Kidney epithelial cell (primary cell): ENCODE results near the gene ZNF837. TPM values are rescaled to one million over a fixed set of nuclear protein-coding genes. Genes with fewer than 3 reads are reported as not detected.

Source experiments
- DNase-seq: peaks from one replicate; pipeline ENCODE4 v3.0.0-alpha.2; 2010; ENCODE audit warnings: low read depth
- H3K27me3 ChIP-seq: 2 replicates; pipeline ENCODE4 v1.6.0; 2011; ENCODE audit warnings: low read length; ENCODE audit not compliant: control insufficient read depth, insufficient read depth
- H3K36me3 ChIP-seq: 2 replicates; pipeline ENCODE4 v1.5.1; 2011; ENCODE audit warnings: low read length; ENCODE audit not compliant: control insufficient read depth, insufficient read depth
- H3K4me3 ChIP-seq: 2 replicates; pipeline ENCODE4 v1.5.1; 2011; ENCODE audit warnings: low read depth, mild to moderate bottlenecking, control low read depth, low read length
- total RNA-seq: library from RNA; depleted of rRNA; stranded (reverse); fragments of >200 nt; gene quantifications from 2 replicates; pipeline ENCODE4 v1.2.3, GENCODE V29; 2015
- TF ChIP-seq, protein P1 (sequence below): IDR thresholded peaks from 2 replicates; pipeline ENCODE4 v1.5.1; 2011; ENCODE audit warnings: mild to moderate bottlenecking, moderate library complexity, low read length, control low read depth, inconsistent platforms; ENCODE audit not compliant: insufficient read depth, poor library complexity, severe bottlenecking

Gene ZNF837
- total RNA-seq, 1 donor from 2014 or later = 4.3 TPM

DNA sequence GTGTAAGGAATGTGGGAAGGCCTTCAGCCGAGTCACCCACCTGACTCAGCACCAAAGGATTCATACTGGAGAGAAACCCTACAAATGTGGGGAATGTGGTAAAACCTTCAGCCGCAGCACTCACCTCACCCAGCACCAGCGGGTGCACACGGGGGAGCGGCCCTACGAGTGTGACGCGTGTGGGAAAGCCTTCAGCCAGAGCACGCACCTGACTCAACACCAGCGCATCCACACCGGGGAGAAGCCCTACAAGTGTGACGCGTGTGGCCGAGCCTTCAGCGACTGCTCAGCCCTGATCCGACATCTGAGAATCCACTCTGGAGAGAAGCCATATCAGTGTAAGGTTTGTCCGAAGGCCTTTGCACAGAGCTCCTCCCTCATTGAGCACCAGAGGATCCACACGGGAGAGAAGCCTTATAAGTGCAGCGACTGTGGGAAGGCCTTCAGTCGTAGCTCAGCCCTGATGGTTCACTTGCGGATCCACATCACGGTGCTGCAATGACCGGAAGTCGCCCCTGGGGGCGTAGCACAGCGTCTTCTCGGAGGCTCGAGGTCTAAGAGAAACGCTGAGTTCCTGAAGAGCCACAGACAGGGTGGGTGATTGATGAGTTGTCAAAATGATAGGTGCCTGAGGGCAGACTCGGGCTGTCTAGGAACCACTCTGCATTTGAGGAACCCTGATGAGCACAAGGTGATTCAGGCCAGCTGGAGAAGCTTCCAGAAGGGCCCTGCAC is 41.8 kb downstream of the ZNF837 start:
- DNase-seq = no peak
- Histone ChIP-seq H3K4me3 (no peak overlapping the region), H3K27me3 (no peaks in the 10 kb centered on the region), H3K36me3 (peaks cover 2% of the 10 kb centered on the region)
- TF ChIP-seq, protein P1, sequence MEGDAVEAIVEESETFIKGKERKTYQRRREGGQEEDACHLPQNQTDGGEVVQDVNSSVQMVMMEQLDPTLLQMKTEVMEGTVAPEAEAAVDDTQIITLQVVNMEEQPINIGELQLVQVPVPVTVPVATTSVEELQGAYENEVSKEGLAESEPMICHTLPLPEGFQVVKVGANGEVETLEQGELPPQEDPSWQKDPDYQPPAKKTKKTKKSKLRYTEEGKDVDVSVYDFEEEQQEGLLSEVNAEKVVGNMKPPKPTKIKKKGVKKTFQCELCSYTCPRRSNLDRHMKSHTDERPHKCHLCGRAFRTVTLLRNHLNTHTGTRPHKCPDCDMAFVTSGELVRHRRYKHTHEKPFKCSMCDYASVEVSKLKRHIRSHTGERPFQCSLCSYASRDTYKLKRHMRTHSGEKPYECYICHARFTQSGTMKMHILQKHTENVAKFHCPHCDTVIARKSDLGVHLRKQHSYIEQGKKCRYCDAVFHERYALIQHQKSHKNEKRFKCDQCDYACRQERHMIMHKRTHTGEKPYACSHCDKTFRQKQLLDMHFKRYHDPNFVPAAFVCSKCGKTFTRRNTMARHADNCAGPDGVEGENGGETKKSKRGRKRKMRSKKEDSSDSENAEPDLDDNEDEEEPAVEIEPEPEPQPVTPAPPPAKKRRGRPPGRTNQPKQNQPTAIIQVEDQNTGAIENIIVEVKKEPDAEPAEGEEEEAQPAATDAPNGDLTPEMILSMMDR = no peak

DNA sequence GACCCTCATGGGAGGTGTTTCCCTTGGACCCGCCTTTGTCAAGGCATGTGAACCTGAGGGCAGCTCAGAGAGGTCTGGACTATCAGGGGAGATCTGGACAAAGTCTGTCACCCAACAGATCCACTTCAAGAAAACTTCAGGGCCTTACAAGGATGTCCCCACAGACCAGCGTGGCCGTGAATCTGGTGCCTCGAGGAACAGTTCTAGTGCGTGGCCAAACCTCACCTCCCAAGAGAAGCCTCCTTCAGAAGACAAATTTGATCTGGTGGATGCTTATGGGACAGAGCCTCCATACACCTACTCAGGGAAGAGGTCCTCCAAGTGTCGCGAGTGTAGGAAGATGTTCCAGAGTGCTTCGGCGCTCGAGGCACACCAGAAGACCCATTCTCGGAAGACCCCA is 42.5 kb downstream of the ZNF837 start:
- Histone ChIP-seq H3K4me3 (no peak overlapping the region), H3K36me3 (peaks cover 2% of the 10 kb centered on the region), H3K27me3 (no peaks in the 10 kb centered on the region)
- DNase-seq = no peak
- TF ChIP-seq, protein P1 = no peak

DNA sequence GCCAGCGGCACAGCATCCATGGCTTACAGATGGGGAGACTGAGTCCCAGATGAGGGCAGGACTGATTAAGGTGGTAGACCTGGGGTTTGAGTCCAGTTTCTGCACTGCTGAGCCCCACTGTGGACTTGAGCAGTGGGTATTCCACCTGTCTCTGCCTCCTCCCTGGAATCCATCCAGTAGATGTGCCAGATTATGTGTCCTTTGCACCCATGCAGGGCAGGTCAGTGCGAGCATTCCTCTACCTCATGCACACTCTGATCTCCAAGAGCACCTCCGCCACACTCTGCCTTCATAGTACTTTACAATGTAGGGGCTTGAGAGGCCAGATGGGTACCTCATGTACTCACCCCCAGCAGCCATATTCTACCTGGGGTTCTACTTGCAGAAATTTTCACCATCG is 44.0 kb downstream of the ZNF837 start:
- TF ChIP-seq, protein P1 = no peak
- Histone ChIP-seq H3K36me3 (peaks cover 2% of the 10 kb centered on the region), H3K4me3 (no peak overlapping the region), H3K27me3 (no peaks in the 10 kb centered on the region)
- no peak for DNase-seq

DNA sequence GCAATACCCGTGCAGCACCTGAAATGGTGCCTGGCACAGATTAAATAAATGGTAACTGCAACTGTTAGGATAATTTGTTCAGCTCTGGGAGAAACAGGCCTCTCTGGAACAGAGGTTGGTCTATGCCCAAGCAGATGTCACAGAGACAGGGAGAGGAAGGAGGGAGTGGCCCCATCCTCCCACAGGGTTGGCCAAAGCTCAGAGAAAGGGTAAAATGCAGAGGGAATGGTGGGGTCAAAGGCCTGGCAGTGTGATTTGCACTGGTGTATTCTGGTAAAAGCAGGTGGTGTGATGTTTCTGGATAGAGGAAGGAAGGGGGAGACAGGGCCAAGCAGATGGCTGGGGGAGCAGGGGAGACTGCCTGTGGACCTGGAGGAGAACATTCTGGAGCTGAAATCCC is 44.6 kb downstream of the ZNF837 start:
- Histone ChIP-seq H3K4me3 (no peak overlapping the region), H3K27me3 (no peaks in the 10 kb centered on the region), H3K36me3 (peaks cover 2% of the 10 kb centered on the region)
- TF ChIP-seq, protein P1 = no peak
- DNase-seq = no peak

DNA sequence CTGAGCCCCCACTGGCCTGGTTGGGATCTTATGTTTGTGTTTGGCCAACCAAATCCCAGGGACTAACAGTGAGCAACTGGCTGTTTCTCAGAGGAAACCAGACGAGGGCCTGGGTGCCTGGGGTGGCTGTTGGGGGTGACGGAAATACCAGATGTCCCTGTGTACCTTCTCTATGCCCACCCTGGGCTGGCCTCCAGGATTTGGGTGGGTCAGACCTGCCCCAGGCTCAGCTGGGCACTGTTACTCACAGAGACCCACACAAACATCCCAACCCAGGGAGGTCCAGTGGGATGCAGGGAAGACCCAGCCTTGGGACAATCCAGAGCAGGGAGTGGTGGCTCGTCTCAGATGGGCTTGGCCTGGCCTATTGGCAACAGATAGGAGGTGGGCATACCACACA is 45.2 kb downstream of the ZNF837 start:
- TF ChIP-seq, protein P1 = no peak
- Histone ChIP-seq H3K4me3 (no peak overlapping the region), H3K27me3 (no peaks in the 10 kb centered on the region), H3K36me3 (peaks cover 2% of the 10 kb centered on the region)
- no peak for DNase-seq
